PC-9 (cell line): ENCODE data around the gene GRIN2D.

Source experiments
- CTCF ChIP-seq: fragments of 200-600 bp; sonication (generic); conservative IDR thresholded peaks from 2 replicates; pipeline ENCODE4 v1.6.1; 2017; ENCODE audit warnings: mixed run types, antibody characterized with exemption, mild to moderate bottlenecking, moderate library complexity
- EZH2 ChIP-seq: fragments of 200-600 bp; sonication (generic); IDR thresholded peaks from 2 replicates; pipeline ENCODE4 v1.8.0; 2017; ENCODE audit warnings: antibody characterized with exemption, low read depth

GRCh38 chr19:48405850-48406249 is 12.4 kb downstream of the GRIN2D start:
- TF ChIP-seq CTCF (no peak), EZH2 (no peak)
